NCI-H2171 (cell line): ENCODE measurements around the gene STEAP1B.
"Not testable (repeated sequence)": the region's sequence is repeated elsewhere in the genome, so short reads cannot be mapped to it uniquely, and the experiment has no call there.

Source experiments
- DNase-seq: peaks from one replicate; lab custom pipeline; 2025; lab: John Stamatoyannopoulos, UW

The STEAP1B gene

DNA sequence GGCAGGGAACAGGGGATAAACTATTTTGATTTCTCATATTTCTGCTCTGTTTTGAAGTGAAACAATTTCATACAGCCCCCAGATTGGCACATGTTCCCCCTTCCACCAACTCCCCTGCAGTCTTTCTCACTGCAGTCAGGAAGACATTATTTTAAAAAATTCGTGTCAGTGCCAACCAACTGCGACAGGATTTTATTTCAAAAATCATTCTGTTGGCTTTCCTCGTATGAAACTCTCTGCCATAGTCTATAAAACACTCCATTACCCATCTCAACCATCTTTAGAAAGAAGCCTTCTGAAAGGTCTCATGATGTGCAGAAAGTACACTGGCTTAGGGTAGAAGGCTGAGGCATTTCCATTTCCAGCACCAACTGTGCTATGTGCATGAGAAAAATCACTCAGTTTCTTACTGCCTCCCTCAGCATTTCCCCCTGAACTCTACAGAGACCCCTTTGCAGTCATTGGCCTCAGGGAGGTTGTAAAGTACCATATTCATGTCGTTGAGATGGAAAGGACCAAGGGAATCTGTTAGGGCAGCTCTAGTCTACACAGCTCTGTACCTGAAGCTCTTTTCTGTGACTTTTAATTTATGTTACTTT is 46.9 kb downstream of the STEAP1B start:
- DNase-seq: no peak

DNA sequence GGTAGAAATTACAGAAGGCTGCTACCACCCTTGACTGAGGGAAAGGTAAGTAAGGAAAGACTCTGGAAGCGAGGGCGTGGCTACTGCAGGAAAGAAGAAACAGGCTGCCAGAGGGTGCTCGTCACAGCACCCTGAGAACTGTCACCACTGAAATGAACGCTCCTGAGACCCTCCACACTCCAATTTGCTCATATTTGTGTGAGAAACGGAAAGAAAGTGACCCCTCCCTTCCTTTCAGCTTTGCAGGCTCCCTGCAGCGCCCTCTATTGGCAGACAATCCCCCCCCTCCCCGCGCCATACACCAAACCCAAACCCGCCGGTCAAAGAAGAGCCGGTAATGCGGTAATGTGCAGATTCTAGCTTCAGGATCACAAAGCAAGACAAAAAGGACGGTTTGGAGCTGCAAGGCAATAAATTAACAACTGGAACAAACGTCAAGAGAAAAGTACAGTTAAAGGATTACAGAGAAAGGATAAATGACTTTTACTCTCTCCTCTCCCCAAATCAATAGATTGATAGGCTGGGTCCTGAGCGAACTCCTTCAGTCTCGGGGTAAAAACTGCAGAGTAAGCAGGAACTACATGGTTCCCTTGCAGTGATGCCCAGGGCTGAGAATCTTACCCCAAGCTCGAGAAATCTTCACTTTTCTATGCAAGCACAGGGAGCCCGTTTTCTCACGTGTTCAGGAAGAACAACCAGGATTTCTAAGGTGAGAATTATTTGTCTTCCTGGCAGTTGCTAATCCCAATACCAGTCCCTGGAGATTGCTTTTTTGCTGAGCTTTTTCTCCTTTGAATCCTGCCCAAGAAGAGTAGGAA is 47.6 kb downstream of the STEAP1B start:
- DNase-seq: no peak

DNA sequence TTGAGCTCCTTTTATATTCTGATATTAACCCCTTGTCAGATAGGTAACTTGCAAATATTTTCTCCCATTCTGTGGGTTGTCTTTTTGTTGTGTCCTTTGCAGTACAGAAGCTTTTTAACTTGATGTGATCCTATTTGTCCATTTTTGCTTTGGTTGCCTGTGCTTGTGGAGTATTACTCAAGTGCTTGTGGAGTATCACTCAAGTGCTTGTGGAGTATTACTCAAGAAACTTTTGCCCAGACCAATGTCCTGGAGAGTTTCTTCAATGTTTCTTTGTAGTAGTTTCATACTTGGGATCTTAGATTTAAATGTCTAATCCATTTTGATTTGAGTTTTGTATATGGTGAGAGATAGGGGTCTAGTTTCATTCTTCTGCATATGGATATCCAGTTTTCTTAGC is 50.0 kb downstream of the STEAP1B start:
- DNase-seq: not testable (repeated sequence)

DNA sequence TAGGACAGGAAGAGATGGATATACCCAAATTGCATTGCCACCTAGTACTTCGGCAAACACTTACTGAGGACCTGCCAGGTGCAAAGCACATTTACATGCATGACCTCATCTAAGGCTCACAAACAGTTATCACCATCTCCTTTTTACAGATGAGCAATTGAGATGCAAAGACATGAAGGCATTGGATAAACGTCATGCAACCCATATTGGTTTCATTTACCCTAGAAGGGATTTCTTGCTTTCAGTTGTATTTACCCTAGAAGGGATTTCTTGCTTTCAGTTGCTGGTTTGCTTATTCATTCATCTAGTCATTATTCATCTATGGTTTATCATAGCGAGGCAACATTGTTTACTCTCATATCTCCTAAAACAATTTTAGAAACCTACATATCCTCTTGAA is 52.2 kb downstream of the STEAP1B start:
- DNase-seq: no peak

DNA sequence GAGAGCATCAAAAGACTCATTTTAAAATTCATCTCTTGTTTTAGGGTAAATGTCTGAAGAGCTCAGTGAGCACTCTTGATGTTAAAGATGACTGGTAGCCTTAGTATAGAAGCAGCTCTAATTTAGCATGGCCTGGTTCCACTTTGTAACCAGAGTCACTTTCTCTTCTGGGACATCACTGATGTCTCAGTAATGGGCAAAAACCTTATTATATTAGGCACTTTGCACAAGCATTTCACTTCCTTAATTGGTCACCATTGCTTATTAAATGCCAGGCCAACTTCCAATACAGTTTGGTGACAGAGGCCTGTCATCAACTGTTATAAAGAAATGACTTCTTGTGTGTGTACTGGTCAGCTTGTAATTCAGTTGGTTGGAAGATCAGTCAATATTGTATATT is 53.0 kb downstream of the STEAP1B start:
- DNase-seq: no peak

DNA sequence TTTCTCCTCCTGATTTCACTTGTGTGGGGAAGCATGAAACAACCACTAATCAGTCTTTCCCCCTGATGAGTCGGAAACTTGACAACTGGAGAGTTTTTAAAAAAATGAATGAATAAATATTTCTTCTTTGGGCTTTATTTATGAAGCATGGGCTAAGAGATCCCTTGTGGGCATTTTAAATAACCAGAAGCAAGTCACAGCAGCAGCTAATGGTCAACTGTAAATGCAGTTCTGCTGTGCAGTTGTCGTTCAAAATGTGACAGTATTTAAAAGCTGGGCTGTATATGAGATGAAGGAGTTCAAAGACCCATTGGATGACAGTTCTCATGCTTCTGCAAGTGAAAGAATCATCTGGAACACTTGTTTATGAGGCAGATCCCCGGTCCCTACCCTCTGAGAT is 54.1 kb downstream of the STEAP1B start:
- DNase-seq: no peak

DNA sequence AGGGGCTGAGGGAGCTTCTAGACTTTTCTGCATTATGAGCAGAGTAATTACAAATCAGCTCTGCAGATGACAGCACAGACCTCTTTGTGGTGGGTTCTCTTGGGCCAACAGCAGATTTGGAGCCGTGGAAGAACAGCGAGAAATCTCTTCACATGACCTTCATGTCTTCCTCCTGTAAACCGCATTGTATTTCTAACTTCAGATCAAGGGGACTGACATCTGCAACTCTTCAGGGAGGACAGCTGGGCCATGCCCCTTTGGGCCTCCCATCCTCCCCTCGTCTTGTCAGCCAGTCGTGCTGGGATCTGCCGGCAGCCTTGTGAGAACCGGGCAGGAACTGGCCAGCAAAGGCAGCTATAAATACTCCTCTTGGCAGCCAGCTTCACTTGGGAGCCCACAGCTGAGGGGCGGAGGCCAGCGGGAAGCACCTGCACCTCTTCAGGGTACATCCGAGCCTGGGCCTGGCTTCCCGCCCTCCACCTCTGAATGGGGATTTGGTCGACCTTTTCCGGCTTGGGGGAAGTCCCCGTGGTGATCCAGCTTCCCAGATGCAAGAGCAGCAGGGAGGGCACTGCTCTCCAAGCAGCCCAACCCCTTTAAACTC is 54.7 kb downstream of the STEAP1B start:
- DNase-seq: no peak

DNA sequence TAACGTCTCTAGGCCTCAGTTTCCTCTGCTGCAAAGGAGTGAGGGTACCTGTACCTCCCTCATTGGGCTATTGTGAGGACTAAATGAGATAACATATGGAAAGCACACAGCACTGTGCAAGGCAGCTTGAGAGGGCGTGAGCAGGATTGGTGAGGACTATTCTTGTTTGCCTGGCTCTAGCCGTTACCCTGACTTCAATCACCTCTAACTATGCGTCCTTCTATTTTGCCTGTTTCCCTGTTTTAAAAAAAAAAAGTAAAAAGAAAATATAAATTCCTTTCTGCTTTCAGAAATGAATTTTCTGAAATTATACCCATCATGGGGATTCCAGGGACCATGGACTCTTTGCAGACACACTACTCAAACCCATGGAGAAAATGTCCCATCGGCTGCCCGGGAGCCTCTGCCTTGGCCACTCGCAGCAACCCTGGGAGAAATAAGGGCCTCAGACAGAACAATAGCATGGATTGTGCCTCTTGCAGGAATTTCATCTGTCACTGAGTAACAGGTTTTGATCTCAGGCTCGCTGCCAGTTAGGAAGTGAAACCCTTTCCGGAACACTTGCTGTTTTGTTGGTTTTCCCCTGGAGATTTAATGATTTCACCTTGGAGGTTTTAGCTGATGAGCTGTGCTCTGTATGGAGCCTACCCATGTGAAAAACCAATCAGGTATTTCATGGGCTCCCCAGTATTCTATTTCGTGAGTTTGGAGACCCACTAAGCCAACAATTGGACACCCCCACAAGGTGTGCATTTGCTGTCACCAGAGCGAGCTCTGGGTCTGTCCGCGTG is 55.6 kb downstream of the STEAP1B start:
- DNase-seq: peak; percentile 59

DNA sequence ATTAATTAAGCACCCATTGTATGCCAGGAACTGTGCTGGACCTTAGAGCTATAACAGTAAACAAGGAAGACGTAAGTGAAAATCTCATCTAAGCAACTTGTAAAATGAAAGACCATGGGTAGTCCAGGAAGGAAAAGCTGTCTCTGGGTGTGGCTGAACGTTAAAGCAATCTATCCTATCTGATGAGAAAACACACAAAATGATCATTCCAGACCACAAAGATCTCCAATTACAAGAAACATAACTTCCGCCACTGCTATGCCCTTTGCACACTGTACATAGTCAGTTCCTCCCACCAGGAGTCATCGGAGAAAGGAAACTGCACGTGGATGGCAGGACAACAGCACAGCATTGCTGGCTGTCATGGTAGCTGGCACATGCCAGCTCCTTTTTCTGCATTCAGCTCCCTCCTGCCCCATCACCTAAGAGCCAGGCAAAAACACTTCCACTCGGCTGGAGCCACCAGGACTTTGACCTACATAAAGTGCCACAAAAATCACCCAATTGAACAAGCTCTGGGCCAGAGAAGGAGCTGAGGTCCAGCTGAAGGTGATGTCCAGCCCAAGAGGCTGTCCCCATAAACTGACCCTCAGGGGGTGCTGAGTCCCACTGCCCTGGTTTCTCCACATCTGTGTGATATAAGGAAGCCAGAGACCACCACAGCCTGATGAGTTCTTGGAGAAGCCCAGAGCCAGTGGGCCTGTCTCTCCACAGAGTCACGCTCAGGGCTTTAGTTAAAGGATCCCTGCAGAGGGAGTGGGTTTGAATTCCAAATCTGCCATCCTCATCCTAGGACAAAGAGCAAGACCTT is 56.4 kb downstream of the STEAP1B start:
- DNase-seq: no peak

DNA sequence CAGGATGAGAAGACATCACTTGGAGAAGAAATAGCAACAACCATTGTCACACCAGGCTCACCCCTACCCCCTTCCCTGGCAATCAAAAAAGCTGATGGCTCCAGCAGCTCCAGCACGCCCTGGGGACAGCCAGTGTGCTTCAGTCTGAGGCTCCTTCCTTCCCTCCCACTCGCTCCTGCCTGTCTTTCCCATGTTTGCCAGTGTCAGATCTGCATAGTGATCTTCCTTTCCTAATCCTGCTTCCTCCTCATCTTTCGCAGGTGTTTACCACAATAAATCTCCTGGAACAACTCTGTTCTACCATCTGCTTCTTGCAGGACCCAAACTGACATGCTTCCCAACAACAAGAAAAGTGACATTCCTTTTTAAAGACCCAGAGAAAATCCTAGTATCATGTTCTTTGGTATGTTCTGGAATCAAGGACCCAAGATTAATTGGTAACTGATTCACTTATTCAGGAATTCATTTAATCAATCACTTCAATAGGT is 57.1 kb downstream of the STEAP1B start:
- no peak for DNase-seq

DNA sequence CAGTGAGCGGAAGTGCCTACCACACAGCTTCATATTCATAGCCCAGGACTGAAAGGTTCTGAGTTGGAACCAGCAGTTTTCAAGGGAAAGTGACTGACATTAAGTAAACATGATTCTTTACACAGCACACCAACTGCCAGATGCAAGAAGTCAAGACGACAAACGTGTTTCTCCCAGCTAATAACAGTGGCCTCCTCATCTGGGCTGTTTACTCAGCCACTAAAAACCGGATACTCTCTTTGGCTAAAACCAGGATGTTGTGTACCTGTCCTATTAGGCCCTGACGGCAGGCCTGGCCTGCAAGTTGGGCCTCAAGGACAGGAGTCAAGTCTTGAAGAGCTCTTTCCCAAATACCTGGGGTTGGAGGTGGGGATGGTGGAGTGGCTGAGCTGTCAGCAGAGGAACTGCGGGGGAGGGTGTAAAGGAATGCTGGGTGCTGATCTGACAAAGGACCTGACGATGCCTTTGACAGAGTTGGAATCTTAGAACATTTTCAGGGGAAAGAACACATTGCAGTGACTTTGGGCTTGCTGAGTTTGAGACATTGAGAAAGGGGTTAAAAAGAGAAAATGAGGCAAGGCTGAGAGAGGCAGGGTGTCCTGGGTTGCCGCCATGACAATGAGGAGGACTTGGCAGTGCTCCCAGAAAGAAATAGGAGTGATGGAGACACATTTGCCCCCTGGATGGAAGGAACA is 57.7 kb downstream of the STEAP1B start:
- DNase-seq: no peak

DNA sequence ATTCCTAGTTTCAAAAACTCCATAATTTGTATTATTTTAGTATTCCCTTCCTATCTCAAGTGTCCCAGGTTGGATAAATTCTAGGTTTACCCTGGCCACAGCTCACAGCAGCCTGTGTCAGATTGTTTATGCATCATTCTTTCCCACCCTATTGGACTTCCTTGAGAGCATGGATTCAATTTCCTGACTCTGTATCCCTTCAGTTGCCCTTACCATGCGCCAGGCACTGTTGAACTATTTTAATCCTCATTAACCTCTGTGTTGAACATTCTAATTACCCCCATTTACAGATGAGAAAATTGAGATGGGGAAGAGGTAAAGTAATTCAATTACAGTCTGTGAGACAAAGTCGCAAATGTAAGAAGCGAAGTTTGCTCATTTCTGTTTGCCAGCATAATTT is 58.8 kb downstream of the STEAP1B start:
- no peak for DNase-seq

DNA sequence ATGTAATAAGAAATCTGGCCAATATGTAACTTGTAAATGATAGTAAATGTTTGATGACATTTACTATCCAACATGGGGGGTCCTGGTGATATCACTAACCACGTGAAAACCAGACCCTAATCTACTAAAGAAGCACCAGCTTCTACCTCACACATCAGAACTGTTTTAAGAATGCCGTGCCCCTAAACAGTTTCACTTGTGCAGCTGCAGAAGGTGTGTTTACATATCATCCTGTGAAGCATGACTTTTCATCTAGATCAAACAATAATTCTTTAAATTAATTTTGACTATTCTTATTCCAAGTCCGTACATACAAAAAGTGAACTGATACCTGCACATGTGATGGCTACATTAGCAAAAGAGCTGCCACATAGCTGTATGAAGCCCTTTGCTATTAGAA is 61.0 kb downstream of the STEAP1B start:
- no peak for DNase-seq

DNA sequence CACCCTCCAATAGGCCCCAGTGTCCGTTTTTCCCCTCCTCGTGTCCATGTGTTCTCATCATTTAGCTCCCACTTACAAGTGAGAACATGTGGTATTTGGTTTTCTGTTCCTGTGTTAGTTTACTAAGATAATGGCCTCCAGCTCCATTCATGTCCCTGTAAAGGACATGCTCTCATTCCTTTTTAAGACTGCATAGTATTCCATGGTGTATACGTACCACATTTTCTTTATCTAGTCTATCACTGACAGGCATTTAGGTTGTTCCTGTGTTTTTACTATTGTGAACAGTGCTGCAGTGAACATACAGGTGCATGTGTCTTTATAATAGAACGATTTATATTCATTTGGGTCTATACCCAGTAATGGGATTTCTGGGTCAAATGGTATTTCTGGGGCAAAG is 63.4 kb downstream of the STEAP1B start:
- DNase-seq: not testable (repeated sequence)

DNA sequence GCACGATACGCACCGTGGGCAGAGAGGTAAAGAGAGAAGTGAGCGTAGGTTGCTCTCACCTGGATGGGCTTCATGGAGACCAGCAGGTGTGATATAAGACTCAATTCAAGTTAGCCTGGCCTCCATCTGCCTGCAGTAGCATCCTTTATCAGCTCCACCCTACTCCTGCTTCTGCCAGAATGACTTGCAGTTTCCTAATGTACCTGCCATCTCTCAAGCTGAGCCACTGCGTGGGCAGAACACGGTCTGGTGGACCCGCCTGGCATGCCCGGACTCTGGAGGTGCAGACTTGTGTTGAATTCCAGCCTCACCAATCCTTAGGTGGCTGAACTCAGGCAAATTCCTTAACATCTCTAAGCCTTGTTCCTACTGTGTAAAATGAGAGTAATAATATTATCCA is 64.3 kb downstream of the STEAP1B start:
- DNase-seq: no peak

DNA sequence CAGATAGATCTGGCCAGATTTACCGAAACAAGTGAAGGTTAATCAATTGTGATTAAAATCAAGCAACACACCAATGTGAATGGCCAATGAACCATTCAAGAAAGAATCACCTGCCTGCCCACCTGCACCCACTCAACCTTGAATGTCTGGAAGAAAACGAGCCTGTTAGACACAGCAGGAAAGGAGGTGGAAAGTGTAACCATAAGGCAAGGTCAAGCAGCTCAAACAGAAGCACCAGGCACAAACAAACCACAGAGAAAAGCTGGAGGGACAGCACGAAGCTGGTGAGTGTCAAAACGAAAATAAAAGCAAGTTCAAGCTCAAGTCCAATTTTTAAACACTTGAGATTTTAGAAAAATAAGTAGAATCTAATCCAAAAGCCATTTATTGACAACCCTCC is 64.9 kb downstream of the STEAP1B start:
- DNase-seq: no peak

DNA sequence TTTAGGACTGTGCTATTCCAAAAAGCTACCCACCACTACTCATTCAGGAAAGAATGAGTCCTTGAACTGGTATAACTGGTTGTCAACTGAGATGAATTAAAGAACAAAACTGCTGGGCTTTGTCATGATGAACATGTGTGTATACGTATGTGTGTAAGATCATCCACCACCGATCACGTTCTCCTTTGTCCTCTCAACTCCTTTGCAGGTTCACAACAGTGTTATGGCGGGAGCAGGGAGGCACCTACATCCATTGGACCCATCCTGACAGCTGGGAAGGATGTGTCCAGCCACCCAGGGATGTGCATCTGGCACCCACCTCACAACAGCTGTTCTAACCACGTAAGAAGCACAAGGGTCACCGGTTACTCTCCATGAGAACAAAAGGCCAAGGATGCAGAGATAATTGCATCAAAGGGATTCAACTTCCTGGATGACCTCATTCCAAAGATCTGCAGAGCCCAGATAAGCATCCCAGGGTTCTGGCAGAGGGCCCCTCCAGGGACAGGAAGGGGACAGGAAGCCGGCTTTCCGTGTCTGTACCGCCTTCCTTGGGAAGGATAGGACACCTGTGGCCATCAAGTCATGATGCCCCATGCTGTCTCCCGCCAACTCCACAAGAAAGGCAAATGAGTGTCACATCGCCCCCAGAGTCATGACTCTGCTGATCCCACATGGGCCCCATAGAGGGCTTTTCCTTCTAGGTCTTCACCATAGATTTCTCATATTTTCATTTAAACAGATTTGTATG is 66.1 kb downstream of the STEAP1B start:
- no peak for DNase-seq

DNA sequence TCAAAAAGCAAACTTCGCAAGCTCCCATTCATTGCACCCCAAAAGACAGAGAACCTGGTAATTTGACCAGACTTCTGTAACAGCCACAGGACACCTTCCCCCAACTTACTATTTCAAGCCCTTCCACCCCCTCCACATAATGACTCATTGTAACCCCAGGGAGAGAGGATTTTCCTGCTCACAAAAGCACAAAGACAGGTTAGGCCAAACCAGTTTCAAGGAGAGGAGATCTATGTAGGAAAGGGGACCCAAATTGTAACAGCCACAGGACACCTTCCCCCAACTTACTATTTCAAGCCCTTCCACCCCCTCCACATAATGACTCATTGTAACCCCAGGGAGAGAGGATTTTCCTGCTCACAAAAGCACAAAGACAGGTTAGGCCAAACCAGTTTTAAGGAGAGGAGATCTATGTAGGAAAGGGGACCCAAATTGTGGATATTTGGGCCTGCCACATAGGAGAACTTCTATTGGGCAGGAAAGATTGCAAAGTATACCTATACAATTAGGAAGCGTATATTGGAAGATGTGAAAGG is 66.8 kb downstream of the STEAP1B start:
- DNase-seq: not testable (repeated sequence)

DNA sequence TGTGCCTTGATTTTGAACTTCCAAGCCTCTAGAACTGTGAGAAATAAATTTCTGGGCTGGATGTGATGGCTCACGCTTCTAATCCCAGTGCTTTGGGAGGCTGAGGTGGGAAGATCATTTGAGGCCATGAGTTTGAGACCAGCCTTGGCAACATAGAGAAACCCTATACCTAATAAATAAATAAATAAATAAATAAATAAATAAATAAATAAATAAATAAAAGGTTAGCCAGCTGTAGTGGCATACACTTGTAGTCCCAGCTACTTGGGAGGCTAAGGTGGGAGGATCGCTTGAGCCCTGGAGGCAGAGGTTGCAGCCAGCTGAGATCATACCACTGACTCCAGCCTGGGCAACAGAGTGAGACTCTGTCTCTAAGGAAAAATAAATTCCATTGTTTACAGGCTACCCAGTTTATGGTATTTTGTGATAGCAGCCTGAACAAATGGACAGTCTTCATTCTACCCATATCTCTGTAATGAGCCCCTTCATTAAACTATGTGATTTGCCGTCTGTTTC is 67.7 kb downstream of the STEAP1B start:
- no peak for DNase-seq

DNA sequence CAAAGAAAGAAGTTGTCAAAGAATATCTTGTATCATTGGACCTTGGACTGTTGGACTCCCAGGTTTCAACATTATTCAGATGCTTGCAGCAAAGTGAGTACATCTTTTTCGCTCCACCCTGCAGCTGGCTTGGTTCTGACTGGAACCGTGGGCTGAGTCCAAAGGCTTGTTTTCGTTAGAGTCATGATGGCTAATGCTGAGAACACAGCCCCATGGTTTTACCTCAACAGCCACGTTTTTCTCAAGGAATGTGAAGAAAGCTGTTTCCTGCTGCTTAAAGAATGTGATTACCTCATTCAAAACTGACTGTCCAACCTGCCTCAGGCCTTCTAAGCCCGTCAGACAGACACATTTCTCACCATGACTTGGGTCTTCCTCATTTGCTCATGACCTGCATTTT is 69.5 kb downstream of the STEAP1B start:
- DNase-seq: no peak
